Bronchial epithelial cell (primary cell): ENCODE measurements around the gene SCG3. TPM values are rescaled to one million over a fixed set of nuclear protein-coding genes. Genes with fewer than 3 reads are reported as not detected.
A peak's percentile ranks its signal among the peaks of the same experiment; 100 is the strongest.
"Not testable (repeated sequence)": the region's sequence is repeated elsewhere in the genome, so short reads cannot be mapped to it uniquely, and the experiment has no call there.

Source experiments
- DNase-seq: peaks from one replicate; pipeline ENCODE4 v3.0.0-alpha.2; 2010; ENCODE audit warnings: low read depth
- FAIRE-seq: peaks from 2 replicates; lab custom pipeline; 2011; peaks lifted over from hg19 to GRCh38; lab: Jason Lieb, UNC
- H3K27me3 ChIP-seq: 2 replicates; pipeline ENCODE4 v1.5.1; 2011; ENCODE audit warnings: low read length; ENCODE audit not compliant: control insufficient read depth, insufficient read depth
- H3K36me3 ChIP-seq: 2 replicates; pipeline ENCODE4 v1.5.1; 2011; ENCODE audit warnings: low read length; ENCODE audit not compliant: control insufficient read depth, insufficient read depth
- H3K4me3 ChIP-seq: 2 replicates; pipeline ENCODE4 v1.5.1; 2011; ENCODE audit warnings: mild to moderate bottlenecking, low read depth, low read length, control low read depth
- CTCF ChIP-seq: IDR thresholded peaks from 2 replicates; pipeline ENCODE4 v1.5.1; 2011; ENCODE audit warnings: mild to moderate bottlenecking, moderate library complexity, low read length, control low read depth, inconsistent platforms; ENCODE audit not compliant: insufficient read depth, severe bottlenecking
- total RNA-seq: library from RNA; depleted of rRNA; stranded (reverse); fragments of >200 nt; gene quantifications from 2 replicates; pipeline ENCODE4 v1.2.1, GENCODE V29; 2014

Gene SCG3
- total RNA-seq, 1 donor from 2014 or later = not detected

- no peak overlapping the region for H3K4me3 ChIP-seq
- peaks cover 1% of the 10 kb centered on the region for H3K27me3 ChIP-seq
- DNase-seq (peak; percentile 77), FAIRE-seq (no peak)
- no peaks in the 10 kb centered on the region for H3K36me3 ChIP-seq
- peak; percentile 56 for TF ChIP-seq CTCF
These were observed 31.4 kb upstream of the SCG3 start for GRCh38 chr15:51649659-51650521.

GRCh38 chr15:51652084-51652668 is 29.1 kb upstream of the SCG3 start:
- H3K4me3 ChIP-seq = no peak overlapping the region
- no peaks in the 10 kb centered on the region for H3K36me3 ChIP-seq
- no peak for TF ChIP-seq CTCF
- peaks cover 1% of the 10 kb centered on the region for H3K27me3 ChIP-seq
- no peak for FAIRE-seq
- no peak for DNase-seq

GRCh38 chr15:51655401-51656057 is 25.8 kb upstream of the SCG3 start:
- not testable (repeated sequence) for DNase-seq, FAIRE-seq, H3K27me3 ChIP-seq, H3K4me3 ChIP-seq, H3K36me3 ChIP-seq

GRCh38 chr15:51658664-51659063 is 22.6 kb upstream of the SCG3 start:
- DNase-seq (peak; percentile 4), FAIRE-seq (no peak)
- Histone ChIP-seq H3K4me3 (no peak overlapping the region), H3K27me3 (no peaks in the 10 kb centered on the region), H3K36me3 (no peaks in the 10 kb centered on the region)
- TF ChIP-seq CTCF = no peak

- Histone ChIP-seq H3K4me3 (no peak overlapping the region), H3K36me3 (no peaks in the 10 kb centered on the region), H3K27me3 (no peaks in the 10 kb centered on the region)
- FAIRE-seq (no peak), DNase-seq (no peak)
- no peak for TF ChIP-seq CTCF
These were observed 20.2 kb upstream of the SCG3 start for GRCh38 chr15:51661072-51661471.

- TF ChIP-seq CTCF = no peak
These were observed 13.8 kb upstream of the SCG3 start for GRCh38 chr15:51667478-51667877.

More at GRCh38 chr15:51667478-51667877, 13.8 kb upstream of the SCG3 start:
- FAIRE-seq (no peak), DNase-seq (no peak)
- no peaks in the 10 kb centered on the region for H3K36me3 ChIP-seq
- peaks cover 5% of the 10 kb centered on the region for H3K27me3 ChIP-seq
- H3K4me3 ChIP-seq = no peak overlapping the region
